ENCODE results near the gene MRPL4. TPM values are rescaled to one million over a fixed set of nuclear protein-coding genes. Genes with fewer than 3 reads are reported as not detected.
A peak's percentile ranks its signal among the peaks of the same experiment; 100 is the strongest.

MRPL4 gene
- total and polyA plus RNA-seq, 2 of the 13 experiments (the other 11 are each of a cell fraction or from before 2014, with no cell fraction given), result 40.6 to 42.5 TPM

- TF ChIP-seq ASH2L (IDR thresholded peaks at IDR 0.05; ENCODE audit: insufficient read length, low read depth, low read length), result no peak
- TF ChIP-seq KLF12 (CRISPR knock-in tag; IDR thresholded peaks at IDR 0.05; ENCODE audit: borderline replicate concordance), result no peak
- TF ChIP-seq ZSCAN25 (CRISPR knock-in tag; IDR thresholded peaks at IDR 0.05), result 0 out of 2 replicates have a peak, but pooled peaks have one; percentile 20
- no peak for TF ChIP-seq ZNF770 (CRISPR knock-in tag; IDR thresholded peaks at IDR 0.05)
- no peak for TF ChIP-seq CHD4 (IDR thresholded peaks at IDR 0.05; ENCODE audit: borderline replicate concordance, low read length)
- TF ChIP-seq POLR2G (IDR thresholded peaks at IDR 0.05; ENCODE audit: low read depth, low read length), result no peak
- TF ChIP-seq MIXL1 (CRISPR knock-in tag; IDR thresholded peaks at IDR 0.05), result no peak
- TF ChIP-seq ZNF138 (CRISPR knock-in tag; IDR thresholded peaks at IDR 0.05; ENCODE audit: low read depth), result no peak
- TF ChIP-seq CBX1 (IDR thresholded peaks at IDR 0.05; ENCODE audit: low read depth), result no peak
- TF ChIP-seq IKZF5 (CRISPR knock-in tag; IDR thresholded peaks at IDR 0.05), result no peak
- TF ChIP-seq ZHX2 (IDR thresholded peaks at IDR 0.05; ENCODE audit: low read depth), result no peak
- TF ChIP-seq ZHX2 (CRISPR knock-in tag; IDR thresholded peaks at IDR 0.05; ENCODE audit: borderline replicate concordance), result no peak
- TF ChIP-seq ATM (IDR thresholded peaks at IDR 0.05; ENCODE audit: borderline replicate concordance), result no peak
- peak; percentile 14; the same call in 1 of the 2 replicates for TF ChIP-seq ZFP91 (CRISPR knock-in tag; IDR thresholded peaks at IDR 0.05; ENCODE audit: borderline replicate concordance)
- TF ChIP-seq ZNF121 (CRISPR knock-in tag; IDR thresholded peaks at IDR 0.05), result 0 out of 2 replicates have a peak, but pooled peaks have one; percentile 52
Observed at GRCh38 chr19:10290876-10291553, 39.0 kb downstream of the MRPL4 start (continued).

Measured in HepG2 (cell line).